ENCODE results near the gene ERO1A.

- no peak for TF ChIP-seq CTCF (IDR thresholded peaks at IDR 0.05)
- no peak for TF ChIP-seq POLR2A (IDR thresholded peaks at IDR 0.05; ENCODE audit: low read depth)
- no peak for TF ChIP-seq EP300 (IDR thresholded peaks at IDR 0.05)
Measured at GRCh38 chr14:52599974-52600373, 95.4 kb downstream of the ERO1A start.

Data from esophagus muscularis mucosa (tissue), 4 donors.